ENCODE measurements around the gene UBAC1.
"Not testable (repeated sequence)": the region's sequence is repeated elsewhere in the genome, so short reads cannot be mapped to it uniquely, and the experiment has no call there.

UBAC1 gene

DNA sequence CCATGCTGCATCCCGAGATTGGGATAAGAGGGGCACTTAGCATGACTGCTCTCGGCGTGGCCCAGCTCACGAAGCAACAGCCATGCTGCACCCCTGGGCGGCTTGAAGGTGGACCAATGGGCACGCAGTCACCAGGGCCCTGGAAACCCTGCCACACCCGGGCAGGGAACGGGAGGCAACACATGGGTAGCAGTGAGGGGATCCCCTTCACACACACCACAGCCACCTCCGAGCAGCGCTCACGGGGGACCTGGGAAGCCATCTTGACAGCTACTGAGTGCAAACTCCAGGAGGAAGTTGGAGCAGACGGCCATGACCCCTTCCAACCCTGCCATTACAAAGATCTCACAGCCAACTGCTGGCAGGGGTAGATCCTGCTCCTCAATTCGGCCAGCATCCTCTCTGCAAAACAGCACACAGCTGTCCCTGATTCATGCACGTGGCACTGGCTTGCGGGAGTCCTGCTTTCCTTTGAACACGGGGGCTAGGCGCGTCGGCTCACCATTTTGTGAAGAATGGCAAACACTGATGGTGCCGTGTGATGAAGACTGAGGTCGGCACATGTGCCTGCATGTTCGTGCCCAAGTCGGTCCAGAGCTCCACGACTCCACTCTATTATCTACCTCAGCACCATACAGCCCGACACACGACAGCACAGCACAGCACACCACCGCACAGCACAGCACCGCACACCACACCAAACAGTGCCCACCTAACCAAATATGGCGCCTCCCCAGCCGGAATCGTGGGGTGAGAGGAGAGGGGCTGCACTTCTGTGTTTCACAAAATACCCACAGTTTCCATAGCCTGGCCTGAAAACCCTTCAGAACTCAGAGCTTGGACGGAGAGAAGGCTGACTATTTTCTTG, 5.0 kb downstream of the UBAC1 start:
- no peak for TF ChIP-seq MYC (IDR thresholded peaks at IDR 0.05; ENCODE audit: low read depth, low read length)
- TF ChIP-seq, protein P1, sequence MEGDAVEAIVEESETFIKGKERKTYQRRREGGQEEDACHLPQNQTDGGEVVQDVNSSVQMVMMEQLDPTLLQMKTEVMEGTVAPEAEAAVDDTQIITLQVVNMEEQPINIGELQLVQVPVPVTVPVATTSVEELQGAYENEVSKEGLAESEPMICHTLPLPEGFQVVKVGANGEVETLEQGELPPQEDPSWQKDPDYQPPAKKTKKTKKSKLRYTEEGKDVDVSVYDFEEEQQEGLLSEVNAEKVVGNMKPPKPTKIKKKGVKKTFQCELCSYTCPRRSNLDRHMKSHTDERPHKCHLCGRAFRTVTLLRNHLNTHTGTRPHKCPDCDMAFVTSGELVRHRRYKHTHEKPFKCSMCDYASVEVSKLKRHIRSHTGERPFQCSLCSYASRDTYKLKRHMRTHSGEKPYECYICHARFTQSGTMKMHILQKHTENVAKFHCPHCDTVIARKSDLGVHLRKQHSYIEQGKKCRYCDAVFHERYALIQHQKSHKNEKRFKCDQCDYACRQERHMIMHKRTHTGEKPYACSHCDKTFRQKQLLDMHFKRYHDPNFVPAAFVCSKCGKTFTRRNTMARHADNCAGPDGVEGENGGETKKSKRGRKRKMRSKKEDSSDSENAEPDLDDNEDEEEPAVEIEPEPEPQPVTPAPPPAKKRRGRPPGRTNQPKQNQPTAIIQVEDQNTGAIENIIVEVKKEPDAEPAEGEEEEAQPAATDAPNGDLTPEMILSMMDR (IDR thresholded peaks at IDR 0.05; ENCODE audit: low read depth, low read length): no peak
- no peak overlapping the region for H3K4me3 ChIP-seq (ENCODE audit: low read depth, low read length)
- DNase-seq (ENCODE audit: low read depth): no peak

DNA sequence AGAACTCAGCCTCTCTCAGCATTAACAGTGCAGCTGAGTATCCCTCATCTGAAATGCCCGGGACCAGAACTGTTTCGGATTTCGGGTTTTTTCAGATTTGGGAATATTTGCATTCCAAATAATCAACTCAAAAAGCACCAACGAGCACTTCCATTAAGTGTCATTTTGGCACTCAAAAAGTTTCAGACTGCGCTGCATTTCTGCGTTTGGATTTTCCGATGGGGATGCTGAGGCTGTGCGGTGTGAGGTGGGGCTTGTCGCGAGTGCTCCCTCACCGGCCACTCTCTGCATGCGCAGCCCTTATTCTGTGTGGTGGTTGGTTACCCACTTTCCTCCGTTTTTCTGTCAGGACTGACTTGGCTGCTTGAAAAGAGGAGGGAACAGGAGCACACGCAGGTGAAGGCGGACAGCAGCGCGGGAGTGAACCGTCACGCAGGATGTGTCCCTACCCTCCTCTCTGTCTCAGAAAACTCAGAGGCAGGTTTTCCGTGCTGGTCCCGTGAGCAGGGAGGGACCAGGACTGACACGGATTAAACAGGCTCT, 8.4 kb downstream of the UBAC1 start:
- no peak for DNase-seq (ENCODE audit: low read depth)
- no peak for TF ChIP-seq MYC (IDR thresholded peaks at IDR 0.05; ENCODE audit: low read depth, low read length)
- TF ChIP-seq, protein P1 (IDR thresholded peaks at IDR 0.05; ENCODE audit: low read depth, low read length): no peak
- TF ChIP-seq, protein P2, sequence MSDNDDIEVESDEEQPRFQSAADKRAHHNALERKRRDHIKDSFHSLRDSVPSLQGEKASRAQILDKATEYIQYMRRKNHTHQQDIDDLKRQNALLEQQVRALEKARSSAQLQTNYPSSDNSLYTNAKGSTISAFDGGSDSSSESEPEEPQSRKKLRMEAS (IDR thresholded peaks at IDR 0.05; ENCODE audit: low read depth, low read length): no peak
- no peak for TF ChIP-seq POLR2A (IDR thresholded peaks at IDR 0.05; ENCODE audit: extremely low read depth, insufficient read length)
- H3K4me3 ChIP-seq (ENCODE audit: low read depth, low read length): no peak overlapping the region

DNA sequence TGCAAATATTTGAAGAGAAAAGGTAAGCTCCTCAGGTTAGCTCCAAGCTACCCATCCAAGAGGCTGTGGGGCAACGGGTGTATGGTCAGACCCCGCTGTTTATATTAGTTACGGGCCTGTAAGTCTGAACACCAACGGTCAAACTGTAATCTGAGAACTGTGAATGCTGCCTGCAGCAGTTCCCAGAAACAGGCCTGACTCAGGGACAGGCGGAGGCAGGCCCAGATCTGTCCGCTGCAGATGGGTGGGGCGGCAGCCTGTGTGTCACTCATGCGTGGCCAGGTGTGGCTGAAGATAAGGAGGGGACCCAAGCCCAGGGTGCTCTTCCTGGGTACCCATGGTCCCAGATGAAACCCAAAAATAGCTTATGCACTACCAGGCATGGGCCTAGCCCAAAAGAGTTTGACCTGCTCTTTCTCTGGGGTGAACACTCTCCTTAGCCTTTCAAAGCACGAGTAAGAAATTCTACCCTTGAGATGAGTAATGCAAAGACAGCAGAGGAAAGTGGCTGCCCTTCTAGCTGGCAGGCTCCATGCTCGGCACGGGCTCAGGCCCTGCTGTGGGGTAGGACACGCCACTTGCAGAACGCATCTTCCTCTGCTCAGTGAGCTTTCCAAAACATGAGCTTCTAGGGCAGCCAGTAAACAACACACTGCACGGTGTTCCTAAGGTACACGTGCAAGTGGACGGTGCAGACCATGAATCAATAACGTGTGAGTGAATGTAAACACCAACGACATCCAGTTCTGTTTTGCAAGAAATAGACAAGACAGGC, 9.1 kb downstream of the UBAC1 start:
- TF ChIP-seq, protein P2 (IDR thresholded peaks at IDR 0.05; ENCODE audit: low read depth, low read length): no peak
- TF ChIP-seq, protein P1 (IDR thresholded peaks at IDR 0.05; ENCODE audit: low read depth, low read length): no peak
- TF ChIP-seq MYC (IDR thresholded peaks at IDR 0.05; ENCODE audit: low read depth, low read length) (no peak), POLR2A (IDR thresholded peaks at IDR 0.05; ENCODE audit: extremely low read depth, insufficient read length) (no peak)
- no peak for DNase-seq (ENCODE audit: low read depth)
- H3K4me3 ChIP-seq (ENCODE audit: low read depth, low read length): no peak overlapping the region

DNA sequence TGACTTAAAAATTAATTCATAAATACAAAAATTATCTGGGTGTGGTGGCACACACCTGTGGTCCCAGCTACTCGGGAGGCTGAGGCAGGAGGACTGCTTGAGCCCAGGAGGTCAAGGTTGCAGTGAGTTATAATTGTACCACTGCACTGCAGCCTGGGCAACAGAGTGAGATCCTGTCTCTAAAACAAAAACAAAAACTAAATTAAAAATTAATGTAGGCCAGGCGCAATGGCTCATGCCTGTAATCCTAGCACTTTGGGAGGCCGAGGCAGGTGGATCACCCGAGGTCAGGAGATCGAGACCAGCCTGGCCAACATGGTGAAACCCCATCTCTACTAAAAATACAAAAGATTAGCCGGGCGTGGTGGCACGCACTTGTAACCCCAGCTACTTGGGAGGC, 9.9 kb downstream of the UBAC1 start:
- not testable (repeated sequence) for H3K4me3 ChIP-seq (ENCODE audit: low read depth, low read length); DNase-seq (ENCODE audit: low read depth)

DNA sequence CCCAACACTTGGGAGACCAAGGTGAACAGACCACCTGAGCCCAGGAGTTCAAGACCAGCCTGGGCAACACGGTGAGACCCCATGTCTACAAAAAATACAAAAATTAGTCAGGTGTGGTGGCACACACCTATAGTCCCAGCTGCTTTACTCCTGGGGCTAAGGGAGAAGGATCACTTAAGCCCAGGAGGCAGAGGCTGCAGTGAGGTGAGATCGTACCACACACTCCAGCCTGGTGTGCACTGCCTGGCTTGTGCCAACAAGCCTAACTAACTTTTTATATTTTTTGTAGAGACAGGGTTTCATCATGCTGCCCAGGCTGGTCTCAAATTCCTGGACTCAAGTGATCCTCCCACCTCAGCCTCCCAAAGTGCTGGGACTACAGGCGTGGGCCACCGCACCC, 10.3 kb downstream of the UBAC1 start:
- H3K4me3 ChIP-seq (ENCODE audit: low read depth, low read length); DNase-seq (ENCODE audit: low read depth): not testable (repeated sequence)

DNA sequence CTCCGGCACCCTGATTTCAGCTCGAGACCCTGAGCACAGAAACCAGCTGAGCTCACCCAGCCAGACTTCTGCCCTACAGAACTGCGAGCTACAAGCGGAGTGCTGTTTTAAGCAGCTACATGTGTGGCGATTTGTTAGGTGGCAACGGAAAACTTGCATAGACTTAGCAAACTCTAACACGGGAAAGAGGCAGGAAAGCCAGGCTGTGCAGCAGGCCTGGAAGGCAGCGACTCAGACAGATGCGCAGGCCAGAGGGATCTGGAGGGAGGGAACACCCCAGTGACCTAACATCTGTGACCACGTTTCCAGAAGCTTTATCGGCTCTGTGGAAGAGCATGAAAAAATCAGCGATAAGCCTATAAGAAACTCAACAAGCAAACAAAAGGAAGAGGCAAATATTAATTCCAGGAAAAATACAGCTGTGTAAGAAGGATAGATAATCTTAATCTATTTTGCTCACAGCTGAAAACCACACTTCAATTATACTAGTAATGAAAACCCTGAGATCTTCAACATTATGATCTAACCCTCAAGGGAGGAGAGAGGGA, 11.0 kb downstream of the UBAC1 start:
- no peak overlapping the region for H3K4me3 ChIP-seq (ENCODE audit: low read depth, low read length)
- DNase-seq (ENCODE audit: low read depth): no peak
- TF ChIP-seq, protein P2 (IDR thresholded peaks at IDR 0.05; ENCODE audit: low read depth, low read length): no peak
- TF ChIP-seq POLR2A (IDR thresholded peaks at IDR 0.05; ENCODE audit: extremely low read depth, insufficient read length): no peak
- TF ChIP-seq MYC (IDR thresholded peaks at IDR 0.05; ENCODE audit: low read depth, low read length): no peak
- TF ChIP-seq, protein P1 (IDR thresholded peaks at IDR 0.05; ENCODE audit: low read depth, low read length): no peak
